Esophagus squamous epithelium (tissue), 5 donors: ENCODE measurements around the gene TCEAL9. TPM values are rescaled to one million over a fixed set of nuclear protein-coding genes. Genes with fewer than 3 reads are reported as not detected.

ENCODE experiments used
- DNase-seq: peaks from one replicate; lab custom pipeline; 2025; lab: John Stamatoyannopoulos, UW
- H3K27ac ChIP-seq, 4 donors: fragments of 200-600 bp; sonication (generic); one replicate each; pipeline ENCODE4 v1.5.1; 2016 to 2019; ENCODE audit warnings: mild to moderate bottlenecking in 1 of 4
- H3K27me3 ChIP-seq, 4 donors: fragments of 200-600 bp; sonication (generic); 1 replicate in 3 of 4; 2 replicates in 1 of 4; pipeline versions ENCODE4 v1.5.1 to v1.6.0; 2017 to 2021; ENCODE audit warnings: antibody characterized with exemption in 1 of 4
- H3K36me3 ChIP-seq, 3 donors: fragments of 200-600 bp; sonication (generic); one replicate each; pipeline ENCODE4 v1.5.1; 2016 to 2019
- H3K4me1 ChIP-seq, 3 donors: fragments of 200-600 bp; sonication (generic); one replicate each; pipeline ENCODE4 v1.5.1; 2017 to 2019
- H3K4me3 ChIP-seq, 4 donors: fragments of 200-600 bp; sonication (generic); 1 replicate in 3 of 4; 2 replicates in 1 of 4; pipeline ENCODE4 v1.5.1; 2016 to 2019; ENCODE audit warnings: mild to moderate bottlenecking in 2 of 4, moderate library complexity in 1 of 4
- H3K9me3 ChIP-seq, 3 donors: fragments of 200-600 bp; sonication (generic); one replicate each; pipeline ENCODE4 v1.5.1; 2016 to 2019
- POLR2A ChIP-seq, 4 donors: fragments of 450-650 bp; IDR thresholded peaks; one replicate each; pipeline ENCODE4 v1.6.1; 2017; ENCODE audit warnings: antibody characterized with exemption in 4 of 4, mild to moderate bottlenecking in 4 of 4, moderate library complexity in 3 of 4
- WGBS, 2 donors: methylation state at CpG; one replicate each; pipeline ENCODE4 v1.1.5; 2018; 5-methylcytosine and 5-hydroxymethylcytosine counted together
- intact Hi-C: fragments of 100-400 bp; cut with DNase I; formaldehyde crosslinking; loops from one replicate; pipeline ENCODE4 v1.15.0; 2022
- total RNA-seq, 4 donors: library from RNA; depleted of rRNA; stranded (reverse); fragments of >200 nt; gene quantifications; one replicate each; pipeline ENCODE4 v1.1.0, GENCODE V29; 2016
- TF ChIP-seq, protein P1 (sequence below), 6 experiments: fragments of 450-650 bp in 4 of 6; fragments of 200-600 bp in 2 of 6; sonication (generic) in 2 of 6; IDR thresholded peaks; one replicate each; pipeline ENCODE4 v1.5.1; 2016 to 2019; ENCODE audit warnings: antibody characterized with exemption in 6 of 6, mild to moderate bottlenecking in 4 of 6, moderate library complexity in 4 of 6
- donor health status: DM: yes; HTN: yes; CAD: no.

Gene TCEAL9
- total RNA-seq, 4 donors from 2014 or later, result 23.0 to 65.5 (median 35.7) TPM

DNA sequence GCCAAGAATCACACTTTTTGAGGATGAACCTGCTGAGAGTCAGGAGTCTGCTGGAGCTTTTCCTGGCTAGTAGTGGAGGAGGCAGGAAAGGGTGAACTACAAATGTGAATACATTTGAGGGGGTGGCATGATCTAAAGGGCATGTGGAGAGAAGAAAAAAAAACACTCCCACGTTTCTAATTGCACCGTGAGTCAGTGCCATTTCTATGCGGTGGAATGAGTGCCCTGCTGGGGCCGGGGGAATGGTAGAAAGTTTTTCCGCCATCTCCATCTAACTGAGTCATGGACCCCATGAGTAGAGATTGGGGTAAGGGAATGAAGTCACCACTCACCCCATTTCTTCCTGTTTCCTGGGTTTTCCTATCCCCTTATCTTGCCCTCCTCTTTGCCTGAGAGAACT is 39.9 kb downstream of the TCEAL9 start:
- Histone ChIP-seq H3K27ac (no peak overlapping the region), H3K4me1 (no peaks in the 10 kb centered on the region), H3K4me3 (no peak overlapping the region), H3K36me3 (no peaks in the 10 kb centered on the region), H3K9me3 (no peaks in the 10 kb centered on the region), H3K27me3 (no peaks in the 10 kb centered on the region)
- intact Hi-C loops, result no loop called here
- 45 to 60% methylated on average over 5 of the region's 5 CpGs for WGBS, 2 donors
- no peak for DNase-seq
- TF ChIP-seq, protein P1, sequence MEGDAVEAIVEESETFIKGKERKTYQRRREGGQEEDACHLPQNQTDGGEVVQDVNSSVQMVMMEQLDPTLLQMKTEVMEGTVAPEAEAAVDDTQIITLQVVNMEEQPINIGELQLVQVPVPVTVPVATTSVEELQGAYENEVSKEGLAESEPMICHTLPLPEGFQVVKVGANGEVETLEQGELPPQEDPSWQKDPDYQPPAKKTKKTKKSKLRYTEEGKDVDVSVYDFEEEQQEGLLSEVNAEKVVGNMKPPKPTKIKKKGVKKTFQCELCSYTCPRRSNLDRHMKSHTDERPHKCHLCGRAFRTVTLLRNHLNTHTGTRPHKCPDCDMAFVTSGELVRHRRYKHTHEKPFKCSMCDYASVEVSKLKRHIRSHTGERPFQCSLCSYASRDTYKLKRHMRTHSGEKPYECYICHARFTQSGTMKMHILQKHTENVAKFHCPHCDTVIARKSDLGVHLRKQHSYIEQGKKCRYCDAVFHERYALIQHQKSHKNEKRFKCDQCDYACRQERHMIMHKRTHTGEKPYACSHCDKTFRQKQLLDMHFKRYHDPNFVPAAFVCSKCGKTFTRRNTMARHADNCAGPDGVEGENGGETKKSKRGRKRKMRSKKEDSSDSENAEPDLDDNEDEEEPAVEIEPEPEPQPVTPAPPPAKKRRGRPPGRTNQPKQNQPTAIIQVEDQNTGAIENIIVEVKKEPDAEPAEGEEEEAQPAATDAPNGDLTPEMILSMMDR (IDR thresholded peaks at IDR 0.05), result no peak
- no peak for TF ChIP-seq POLR2A (IDR thresholded peaks at IDR 0.05)

DNA sequence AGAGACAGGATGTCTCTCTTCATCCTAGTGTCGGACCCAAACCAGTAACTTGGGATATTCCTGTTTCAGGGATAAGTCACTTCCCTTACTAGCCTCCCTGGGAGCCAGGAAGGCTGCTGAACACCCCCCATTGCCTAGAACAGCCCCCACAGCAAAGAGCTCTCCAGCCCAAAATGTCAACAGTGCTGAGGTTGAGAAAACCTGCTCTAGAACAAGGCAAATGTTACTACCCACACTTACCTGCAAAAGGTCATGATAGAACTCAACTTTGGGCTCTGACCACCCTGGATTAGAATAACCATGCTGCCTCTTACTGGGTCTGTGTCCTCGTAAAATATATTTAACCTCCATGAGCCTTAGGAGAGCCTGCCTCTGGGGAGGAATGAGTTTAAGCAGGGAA is 40.4 kb downstream of the TCEAL9 start:
- Histone ChIP-seq H3K27ac (no peak overlapping the region), H3K36me3 (no peaks in the 10 kb centered on the region), H3K9me3 (no peaks in the 10 kb centered on the region), H3K4me1 (no peaks in the 10 kb centered on the region), H3K27me3 (no peaks in the 10 kb centered on the region), H3K4me3 (no peak overlapping the region)
- no peak for DNase-seq
- intact Hi-C loops, result no loop called here
- TF ChIP-seq POLR2A (IDR thresholded peaks at IDR 0.05), result no peak
- TF ChIP-seq, protein P1 (IDR thresholded peaks at IDR 0.05), result no peak
- WGBS, 2 donors, result 66% methylated on average over 2 of the region's 2 CpGs; no CpG with 5 or more reads in 1 of the 2 donors

DNA sequence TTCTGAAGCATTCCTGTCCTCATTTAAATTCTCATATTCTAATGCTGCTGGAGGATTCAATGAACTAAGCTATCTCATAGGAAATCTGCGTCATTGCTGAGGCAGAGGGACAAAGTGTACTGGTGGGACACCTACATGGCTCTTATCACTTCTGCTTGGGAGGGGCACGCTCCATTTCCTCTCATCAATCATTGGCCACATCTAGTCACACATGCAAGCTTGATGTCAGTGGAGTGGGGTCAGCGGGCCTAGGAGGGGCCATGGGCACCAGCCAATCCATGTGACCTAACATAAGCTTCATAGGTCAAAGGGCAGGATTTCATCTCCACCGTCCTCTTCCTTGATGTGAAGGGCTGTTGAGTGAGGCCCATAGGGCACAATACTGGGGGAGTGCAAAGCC is 41.4 kb downstream of the TCEAL9 start:
- 73 to 100% methylated on average over 2 to 4 of the region's 4 CpGs for WGBS, 2 donors
- H3K27me3 ChIP-seq, result no peaks in the 10 kb centered on the region
- no peaks in the 10 kb centered on the region for H3K9me3 ChIP-seq
- no peaks in the 10 kb centered on the region for H3K4me1 ChIP-seq
- no peak for TF ChIP-seq POLR2A (IDR thresholded peaks at IDR 0.05)
- TF ChIP-seq, protein P1 (IDR thresholded peaks at IDR 0.05), result no peak
- no peak overlapping the region for H3K4me3 ChIP-seq
- intact Hi-C loops, result no loop called here
- H3K27ac ChIP-seq, result no peak overlapping the region
- DNase-seq, result no peak
- H3K36me3 ChIP-seq, result no peaks in the 10 kb centered on the region

DNA sequence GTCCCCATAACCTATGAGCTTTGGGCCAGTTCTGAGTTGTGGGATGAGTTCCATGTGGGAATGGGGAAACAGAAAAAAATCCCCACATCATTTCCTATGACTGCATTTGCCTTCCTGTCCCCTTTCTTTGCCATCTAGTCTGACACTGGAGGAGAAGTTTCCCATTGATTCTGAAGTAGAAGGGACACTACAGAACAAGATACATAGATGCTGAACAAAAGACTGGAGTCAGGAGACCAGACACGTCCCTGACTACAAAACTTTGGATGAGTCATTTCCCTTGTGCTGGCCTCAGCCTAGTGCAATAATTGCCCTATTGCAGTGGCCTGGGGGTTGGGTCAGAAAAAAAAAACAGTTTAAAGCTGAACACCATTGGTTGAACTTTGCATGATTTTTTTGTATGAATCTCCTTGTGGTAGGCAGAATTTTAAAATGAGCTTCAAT is 42.1 kb downstream of the TCEAL9 start:
- Histone ChIP-seq H3K27ac (no peak overlapping the region), H3K36me3 (no peaks in the 10 kb centered on the region), H3K9me3 (no peaks in the 10 kb centered on the region), H3K27me3 (no peaks in the 10 kb centered on the region), H3K4me1 (no peaks in the 10 kb centered on the region), H3K4me3 (no peak overlapping the region)
- intact Hi-C loops, result no loop called here
- DNase-seq, result no peak
- 8 to 17% methylated on average over 1 of the region's 1 CpG for WGBS, 2 donors
- TF ChIP-seq POLR2A (IDR thresholded peaks at IDR 0.05), result no peak
- TF ChIP-seq, protein P1 (IDR thresholded peaks at IDR 0.05), result no peak

DNA sequence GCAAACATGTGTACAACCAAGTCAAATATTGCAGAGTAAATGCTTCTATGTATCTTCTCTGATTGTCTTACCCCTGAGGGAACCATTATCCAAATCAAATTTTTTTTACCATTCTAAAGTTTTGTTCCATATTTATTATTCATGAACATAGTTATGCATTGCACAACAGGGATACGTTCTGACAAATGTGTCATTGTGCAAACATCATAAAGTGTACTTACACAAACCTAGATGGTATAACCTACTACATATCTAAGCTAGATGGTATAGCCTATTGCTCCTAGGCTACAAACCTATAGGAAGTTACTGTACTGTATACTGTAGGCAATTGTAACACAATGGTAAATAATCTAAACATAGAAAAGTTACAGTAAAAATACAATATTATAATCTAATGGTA is 43.4 kb downstream of the TCEAL9 start:
- H3K4me3 ChIP-seq, result no peak overlapping the region
- no peak for DNase-seq
- no peak for TF ChIP-seq POLR2A (IDR thresholded peaks at IDR 0.05)
- TF ChIP-seq, protein P1 (IDR thresholded peaks at IDR 0.05), result no peak
- no peaks in the 10 kb centered on the region for H3K36me3 ChIP-seq
- H3K4me1 ChIP-seq, result no peaks in the 10 kb centered on the region
- WGBS, 2 donors, result 8 to 15% methylated on average over 1 of the region's 1 CpG
- intact Hi-C loops, result no loop called here
- no peaks in the 10 kb centered on the region for H3K27me3 ChIP-seq
- no peak overlapping the region for H3K27ac ChIP-seq
- H3K9me3 ChIP-seq, result no peaks in the 10 kb centered on the region
